WTC11 (cell line): Measurements from ENCODE around the gene GANAB. TPM values are rescaled to one million over a fixed set of nuclear protein-coding genes. Genes with fewer than 3 reads are reported as not detected.

ENCODE experiments used
- ATAC-seq: fragments of 200-7000 bp; cut with Tn5 transposase; 2 replicates; pipeline ENCODE4 v1.10.0; 2021; ENCODE audit warnings: mild to moderate bottlenecking, moderate library complexity
- CTCF ChIA-PET: fragments of 300-600 bp; sonication (Branson Sonifier 250); formaldehyde crosslinking; loops from one replicate; lab custom pipeline; 2021; ENCODE audit warnings: antibody characterized with exemption; lab: Charles Lee
- POLR2A ChIA-PET: fragments of 350-600 bp; sonication (Branson Sonifier 250); formaldehyde crosslinking; loops from one replicate; lab custom pipeline; 2021; ENCODE audit warnings: antibody characterized with exemption; lab: Charles Lee
- DNase-seq: peaks from one replicate; pipeline ENCODE4 v3.0.0; 2021; ENCODE audit warnings: low spot score
- H3K27ac Mint-ChIP-seq: 2 replicates; pipeline ENCODE4 v1.8.0; 2021; ENCODE audit warnings: mixed read lengths
- H3K27me3 Mint-ChIP-seq: 2 replicates; pipeline ENCODE4 v1.8.0; 2021; ENCODE audit warnings: low read depth, mild to moderate bottlenecking, moderate library complexity, mixed read lengths
- H3K36me3 Mint-ChIP-seq: 2 replicates; pipeline ENCODE4 v1.8.0; 2021; ENCODE audit warnings: mixed read lengths
- H3K4me1 Mint-ChIP-seq: 2 replicates; pipeline ENCODE4 v1.8.0; 2022; ENCODE audit warnings: mixed read lengths
- H3K4me3 Mint-ChIP-seq: 2 replicates; pipeline ENCODE4 v1.8.0; 2021; ENCODE audit warnings: mild to moderate bottlenecking, moderate library complexity, mixed read lengths
- H3K9me3 Mint-ChIP-seq: 2 replicates; pipeline ENCODE4 v1.8.0; 2021; ENCODE audit warnings: mixed read lengths
- ARID4B ChIP-seq: sonication (generic); formaldehyde crosslinking; IDR thresholded peaks from 2 replicates; pipeline ENCODE4 v1.8.0; 2023; ENCODE audit warnings: missing genetic modification reagents, mild to moderate bottlenecking, borderline replicate concordance
- ATF2 ChIP-seq: sonication (generic); formaldehyde crosslinking; IDR thresholded peaks from 2 replicates; pipeline ENCODE4 v1.8.1; 2022; ENCODE audit warnings: low read depth, missing genetic modification reagents, borderline replicate concordance
- ESRRA ChIP-seq: sonication (generic); formaldehyde crosslinking; IDR thresholded peaks from 2 replicates; pipeline ENCODE4 v1.8.1; 2022; ENCODE audit warnings: mild to moderate bottlenecking, missing genetic modification reagents, borderline replicate concordance
- ETV6 ChIP-seq: sonication (generic); formaldehyde crosslinking; IDR thresholded peaks from 2 replicates; pipeline ENCODE4 v1.8.1; 2022; ENCODE audit warnings: mild to moderate bottlenecking, missing genetic modification reagents
- GRHL2 ChIP-seq: fragments of 250-450 bp; sonication (Bioruptor Pico); IDR thresholded peaks from 2 replicates; pipeline ENCODE4 v1.8.0; 2022; ENCODE audit warnings: mild to moderate bottlenecking, moderate library complexity; ENCODE audit not compliant: insufficient replicate concordance, severe bottlenecking
- KAT7 ChIP-seq: sonication (generic); formaldehyde crosslinking; IDR thresholded peaks from 2 replicates; pipeline ENCODE4 v1.8.1; 2023; ENCODE audit warnings: missing genetic modification reagents, mild to moderate bottlenecking, borderline replicate concordance
- NFE2L1 ChIP-seq: sonication (generic); formaldehyde crosslinking; IDR thresholded peaks from 2 replicates; pipeline ENCODE4 v1.8.1; 2023; ENCODE audit warnings: missing genetic modification reagents
- OVOL2 ChIP-seq: fragments of 250-450 bp; sonication (Bioruptor Pico); IDR thresholded peaks from 2 replicates; pipeline ENCODE4 v1.9.0; 2021; ENCODE audit warnings: mild to moderate bottlenecking, borderline replicate concordance
- TEAD1 ChIP-seq: sonication (generic); formaldehyde crosslinking; IDR thresholded peaks from 2 replicates; pipeline ENCODE4 v1.8.0; 2022; ENCODE audit warnings: mild to moderate bottlenecking, missing genetic modification reagents
- TEAD4 ChIP-seq: sonication (generic); formaldehyde crosslinking; IDR thresholded peaks from 2 replicates; pipeline ENCODE4 v1.8.0; 2022; ENCODE audit warnings: mild to moderate bottlenecking, missing genetic modification reagents
- ZNF138 ChIP-seq: sonication (generic); formaldehyde crosslinking; conservative IDR thresholded peaks from 2 replicates; pipeline ENCODE4 v1.8.1; 2022; ENCODE audit warnings: mild to moderate bottlenecking, moderate library complexity, missing genetic modification reagents
- ZNF232 ChIP-seq: sonication (generic); formaldehyde crosslinking; IDR thresholded peaks from 2 replicates; pipeline ENCODE4 v1.8.0; 2022; ENCODE audit warnings: mild to moderate bottlenecking, missing genetic modification reagents
- ZNF281 ChIP-seq: sonication (generic); formaldehyde crosslinking; IDR thresholded peaks from 2 replicates; pipeline ENCODE4 v1.8.0; 2023; ENCODE audit warnings: mild to moderate bottlenecking, missing genetic modification reagents
- ZNF512 ChIP-seq: sonication (generic); formaldehyde crosslinking; IDR thresholded peaks from 2 replicates; pipeline ENCODE4 v1.8.1; 2022; ENCODE audit warnings: missing genetic modification reagents, borderline replicate concordance
- ZSCAN18 ChIP-seq: fragments of 250-450 bp; sonication (Bioruptor Pico); IDR thresholded peaks from 2 replicates; pipeline ENCODE4 v2.1.2; 2022; ENCODE audit warnings: mild to moderate bottlenecking, moderate library complexity
- total RNA-seq: library from RNA; stranded (reverse); gene quantifications from 3 replicates; pipeline ENCODE4 v1.2.3, GENCODE V29; 2021

The GANAB gene
- total RNA-seq, 1 experiment from 2014 or later = 327 TPM

GRCh38 chr11:62599901-62600300, 46.5 kb downstream of the GANAB start:
- no peak for DNase-seq
- peaks cover 40% of the 10 kb centered on the region for H3K4me1 Mint-ChIP-seq
- ChIA-PET CTCF (interaction anchor here (0.6 to 8.9 kb wide), 6 partner anchors 7 to 175 kb away, joined by 3 to 74 read pairs (median 5); partner anchors contain the start of genes BSCL2, EML3, GNG3 and ROM1), POLR2A (interaction anchor here (0.5 to 3.1 kb wide), 6 partner anchors 8 to 241 kb away, joined by 3 to 53 read pairs (median 10); partner anchors contain the start of genes B3GAT3, C11orf98, CSKMT and EEF1G)
- H3K27me3 Mint-ChIP-seq = peaks cover 24% of the 10 kb centered on the region
- peaks cover 53% of the 10 kb centered on the region for H3K36me3 Mint-ChIP-seq
- peak overlapping the region; percentile 26 for H3K27ac Mint-ChIP-seq
- TF ChIP-seq KAT7 (CRISPR knock-in tag) (no peak), ETV6 (CRISPR knock-in tag) (no peak), OVOL2 (CRISPR knock-in tag) (no peak), ZNF512 (no peak), ZNF138 (CRISPR knock-in tag) (no peak), TEAD1 (CRISPR knock-in tag) (no peak), ATF2 (CRISPR knock-in tag) (no peak), ARID4B (CRISPR knock-in tag) (no peak), ZSCAN18 (CRISPR knock-in tag) (no peak), ZNF281 (CRISPR knock-in tag) (no peak), ZNF232 (CRISPR knock-in tag) (no peak), NFE2L1 (no peak), GRHL2 (CRISPR knock-in tag) (no peak), TEAD4 (no peak), ESRRA (CRISPR knock-in tag) (no peak)
- no peaks in the 10 kb centered on the region for H3K9me3 Mint-ChIP-seq
- no peak for ATAC-seq
- H3K4me3 Mint-ChIP-seq = peak overlapping the region; percentile 91
